GM10248 (cell line): ENCODE results near the gene ITPR1.

Source experiments
- CTCF ChIA-PET: fragments of 300-600 bp; sonication (Branson Sonifier 250); formaldehyde crosslinking; extraction: SDS; loops from one replicate; lab custom pipeline; 2021; ENCODE audit warnings: antibody characterized with exemption; lab: Yijun Ruan, JAX
- POLR2A ChIA-PET: fragments of 350-650 bp; sonication (Branson Sonifier 250); formaldehyde crosslinking; extraction: SDS; loops from one replicate; lab custom pipeline; 2020; ENCODE audit warnings: antibody characterized with exemption; lab: Yijun Ruan, JAX
- DNase-seq: peaks from one replicate; pipeline ENCODE4 v3.0.0; 2012; ENCODE audit errors: extremely low spot score
- TF ChIP-seq, protein P1 (sequence below): IDR thresholded peaks from 2 replicates; pipeline ENCODE4 v1.5.1; 2012; ENCODE audit warnings: mild to moderate bottlenecking, low read depth; ENCODE audit errors: extremely low read depth, missing control alignments, control extremely low read depth

Gene ITPR1

DNA sequence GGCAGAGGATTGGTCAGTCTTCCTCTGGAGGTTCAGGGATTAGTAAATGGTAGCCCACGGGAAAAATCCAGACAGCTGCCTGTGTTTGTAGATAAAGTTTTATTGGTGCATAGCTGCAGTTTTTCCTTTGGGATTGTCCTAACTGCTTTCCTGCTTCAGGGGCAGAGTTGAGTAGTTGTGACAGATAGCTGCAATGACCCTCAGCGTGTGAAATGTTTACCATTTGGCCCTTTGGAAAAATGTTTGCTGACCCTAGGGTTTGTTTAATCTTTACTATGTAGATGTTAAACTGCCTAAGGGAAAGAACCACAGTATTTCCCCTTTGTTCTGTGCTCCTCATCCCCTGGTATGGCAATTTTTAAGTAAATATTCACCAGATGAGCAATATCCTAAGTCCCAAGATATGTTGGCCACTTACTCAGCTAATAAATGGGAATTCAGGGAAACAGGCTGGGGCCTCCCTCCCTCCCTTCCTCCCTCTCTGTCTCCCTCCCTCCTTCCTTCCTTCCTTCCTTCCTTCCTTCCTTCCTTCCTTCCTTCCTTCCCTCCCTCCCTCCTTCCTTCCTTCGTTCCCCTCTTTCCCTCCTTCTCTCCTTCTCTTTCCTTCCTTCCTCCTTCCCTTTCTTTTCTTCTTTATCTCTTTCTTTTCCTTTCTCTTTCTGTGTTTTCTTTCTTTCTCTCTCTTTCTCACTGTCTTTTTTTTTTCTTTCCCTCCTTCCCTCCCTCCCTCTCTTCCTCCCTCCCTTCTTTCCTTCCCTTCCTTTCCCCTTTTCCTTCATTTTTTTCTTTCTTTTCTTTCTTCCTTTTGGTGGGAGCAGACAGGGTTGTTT, 251.5 kb downstream of the ITPR1 start:
- DNase-seq, result no peak
- CTCF ChIA-PET, result interaction anchor here (1.1 kb wide), 3 partner anchors 25 to 240 kb away, joined by 3 read pairs; no protein-coding TSS in a partner anchor
- TF ChIP-seq, protein P1, sequence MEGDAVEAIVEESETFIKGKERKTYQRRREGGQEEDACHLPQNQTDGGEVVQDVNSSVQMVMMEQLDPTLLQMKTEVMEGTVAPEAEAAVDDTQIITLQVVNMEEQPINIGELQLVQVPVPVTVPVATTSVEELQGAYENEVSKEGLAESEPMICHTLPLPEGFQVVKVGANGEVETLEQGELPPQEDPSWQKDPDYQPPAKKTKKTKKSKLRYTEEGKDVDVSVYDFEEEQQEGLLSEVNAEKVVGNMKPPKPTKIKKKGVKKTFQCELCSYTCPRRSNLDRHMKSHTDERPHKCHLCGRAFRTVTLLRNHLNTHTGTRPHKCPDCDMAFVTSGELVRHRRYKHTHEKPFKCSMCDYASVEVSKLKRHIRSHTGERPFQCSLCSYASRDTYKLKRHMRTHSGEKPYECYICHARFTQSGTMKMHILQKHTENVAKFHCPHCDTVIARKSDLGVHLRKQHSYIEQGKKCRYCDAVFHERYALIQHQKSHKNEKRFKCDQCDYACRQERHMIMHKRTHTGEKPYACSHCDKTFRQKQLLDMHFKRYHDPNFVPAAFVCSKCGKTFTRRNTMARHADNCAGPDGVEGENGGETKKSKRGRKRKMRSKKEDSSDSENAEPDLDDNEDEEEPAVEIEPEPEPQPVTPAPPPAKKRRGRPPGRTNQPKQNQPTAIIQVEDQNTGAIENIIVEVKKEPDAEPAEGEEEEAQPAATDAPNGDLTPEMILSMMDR, result no peak
- POLR2A ChIA-PET, result no interaction called here

GRCh38 chr3:4745235-4745610, 252.1 kb downstream of the ITPR1 start:
- CTCF ChIA-PET, result interaction anchor here (0.7 to 1.0 kb wide), 2 partner anchors 10 to 34 kb away, joined by 3 to 5 read pairs; no protein-coding TSS in a partner anchor
- TF ChIP-seq, protein P1, result no peak
- POLR2A ChIA-PET, result no interaction called here
- no peak for DNase-seq

GRCh38 chr3:4746241-4746958, 253.3 kb downstream of the ITPR1 start:
- TF ChIP-seq, protein P1, result no peak
- CTCF ChIA-PET, result interaction anchor here (0.8 to 1.6 kb wide), 5 partner anchors 12 to 234 kb away, joined by 3 to 6 read pairs (median 3); partner anchors contain the start of gene BHLHE40
- DNase-seq, result no peak
- POLR2A ChIA-PET, result interaction anchor here (0.8 kb wide), 1 partner anchor 35 kb away, joined by 8 read pairs; no protein-coding TSS in a partner anchor

- POLR2A ChIA-PET, result interaction anchor here (0.6 kb wide), 1 partner anchor 10 kb away, joined by 3 read pairs; no protein-coding TSS in a partner anchor
- CTCF ChIA-PET, result interaction anchor here (1.0 to 9.4 kb wide), 13 partner anchors 9 to 310 kb away, joined by 3 to 56 read pairs (median 4); partner anchors contain the start of gene BHLHE40
- no peak for DNase-seq
- TF ChIP-seq, protein P1, result no peak
Observed at GRCh38 chr3:4748127-4748526, 255.0 kb downstream of the ITPR1 start.

DNA sequence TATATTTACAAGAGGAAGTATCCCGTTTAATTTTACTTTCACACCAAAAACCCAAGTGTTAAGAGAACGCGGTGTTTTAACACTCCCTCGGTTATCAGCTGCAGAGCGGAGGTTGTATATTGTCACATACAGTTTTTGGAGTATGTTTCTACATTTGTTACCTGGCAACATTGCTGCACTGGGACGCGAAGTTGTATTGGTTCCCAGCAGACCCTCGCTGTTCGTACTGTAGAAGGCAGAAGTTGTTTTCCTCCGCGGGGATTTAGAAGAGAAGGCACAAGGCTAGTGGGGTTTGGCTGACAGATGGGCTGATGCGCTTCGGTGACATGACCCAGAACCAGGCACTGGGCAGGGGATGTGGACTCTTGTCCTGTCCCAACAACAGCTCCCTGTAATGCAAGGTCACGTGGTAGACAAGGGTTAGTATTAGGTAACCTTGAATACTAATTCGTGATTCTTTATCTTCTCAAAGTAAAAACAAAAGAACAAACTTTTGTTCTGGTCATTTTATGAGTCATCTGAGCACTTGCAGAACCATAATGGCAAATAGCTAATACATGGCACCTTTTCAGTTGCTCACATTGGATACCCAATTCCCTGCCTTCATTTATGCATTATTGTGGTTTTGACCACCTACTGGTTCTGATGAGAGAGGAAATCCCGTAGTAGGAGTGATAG, 255.7 kb downstream of the ITPR1 start:
- ChIA-PET CTCF (interaction anchor here (1.0 to 9.4 kb wide), 14 partner anchors 10 to 308 kb away, joined by 3 to 56 read pairs (median 4); partner anchors contain the start of gene BHLHE40), POLR2A (interaction anchor here (0.5 to 4.8 kb wide), 10 partner anchors 11 to 363 kb away, joined by 3 to 33 read pairs (median 3); partner anchors contain the start of gene BHLHE40)
- DNase-seq, result no peak
- TF ChIP-seq, protein P1, result no peak

GRCh38 chr3:4749567-4750002, 256.4 kb downstream of the ITPR1 start:
- no peak for DNase-seq
- TF ChIP-seq, protein P1, result no peak
- ChIA-PET POLR2A (interaction anchor here (0.6 to 4.8 kb wide), 7 partner anchors 24 to 362 kb away, joined by 3 to 33 read pairs (median 4); partner anchors contain the start of gene BHLHE40), CTCF (interaction anchor here (1.0 to 9.4 kb wide), 11 partner anchors 9 to 308 kb away, joined by 3 to 56 read pairs (median 3); partner anchors contain the start of gene BHLHE40)
